Activated CD4-positive, alpha-beta T cell treated with anti-CD3 and anti-CD28 coated beads, Interleukin-2, amount 50 U/mL, for 48 hours (primary cell): ENCODE measurements around the gene LAMP1.
"Not testable (repeated sequence)": the region's sequence is repeated elsewhere in the genome, so short reads cannot be mapped to it uniquely, and the experiment has no call there.

Experiments used
- DNase-seq, 2 experiments: peaks; one replicate each; pipeline ENCODE4 v3.0.0-alpha.2; 2020

Gene LAMP1

GRCh38 chr13:113359571-113359970 lies 62.5 kb downstream of the LAMP1 start:
- no peak for DNase-seq

- DNase-seq: no peak
Observed at GRCh38 chr13:113360446-113360845, 63.4 kb downstream of the LAMP1 start.

- no peak for DNase-seq
Observed at GRCh38 chr13:113361406-113361805, 64.4 kb downstream of the LAMP1 start.

GRCh38 chr13:113364311-113364889 lies 67.4 kb downstream of the LAMP1 start:
- no peak for DNase-seq

GRCh38 chr13:113364901-113365582 lies 68.0 kb downstream of the LAMP1 start:
- no peak for DNase-seq

GRCh38 chr13:113365583-113365970 lies 68.5 kb downstream of the LAMP1 start:
- no peak for DNase-seq

- DNase-seq: no peak
Observed at GRCh38 chr13:113365971-113366588, 69.0 kb downstream of the LAMP1 start.

- DNase-seq: no peak
Observed at GRCh38 chr13:113367020-113367560, 70.1 kb downstream of the LAMP1 start.

- DNase-seq: no peak
Observed at GRCh38 chr13:113367771-113368170, 70.7 kb downstream of the LAMP1 start.

- not testable (repeated sequence) for DNase-seq
Observed at GRCh38 chr13:113368353-113368752, 71.3 kb downstream of the LAMP1 start.

GRCh38 chr13:113369189-113369588 lies 72.2 kb downstream of the LAMP1 start:
- no peak for DNase-seq

GRCh38 chr13:113369881-113370280 lies 72.8 kb downstream of the LAMP1 start:
- no peak for DNase-seq

- no peak for DNase-seq
Observed at GRCh38 chr13:113371061-113371460, 74.0 kb downstream of the LAMP1 start.

GRCh38 chr13:113371701-113372100 lies 74.7 kb downstream of the LAMP1 start:
- not testable (repeated sequence) for DNase-seq
